Measurements from ENCODE around the gene SEMA3B.

DNA sequence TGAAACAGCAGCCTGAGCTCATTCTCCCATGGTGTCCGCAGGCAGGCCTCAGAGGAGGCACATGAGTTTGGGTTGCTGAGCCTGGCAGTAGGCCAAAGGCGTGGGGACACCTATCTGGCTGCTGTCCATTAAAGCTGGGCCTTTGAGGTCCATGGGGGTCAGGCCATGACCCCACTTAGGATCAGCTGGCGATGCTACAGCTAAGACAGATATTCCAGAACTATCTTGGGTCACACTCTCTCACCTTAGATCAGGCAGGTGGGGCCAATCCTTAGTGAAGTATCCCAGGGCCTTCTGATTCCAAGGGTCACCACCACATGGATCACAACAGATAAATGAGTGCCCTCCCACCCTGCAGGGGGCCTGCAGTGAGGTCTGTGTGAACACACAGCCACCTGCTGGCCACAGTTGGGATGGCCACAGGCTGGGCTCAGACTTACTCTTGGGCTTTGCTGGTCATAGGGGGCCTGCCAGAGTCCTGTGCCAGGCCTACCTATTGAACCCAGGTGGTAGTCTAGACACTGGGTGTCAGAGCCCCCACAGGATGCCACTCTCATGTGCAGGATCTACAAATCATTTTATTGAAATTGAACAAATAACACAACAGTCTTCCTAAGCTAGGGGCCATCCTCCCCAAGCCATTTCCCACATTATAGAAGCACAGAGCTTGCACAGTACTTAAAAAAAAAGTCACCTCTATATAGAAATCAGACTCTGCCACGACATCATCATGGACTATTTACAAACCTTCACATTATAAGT lies 55.6 kb downstream of the SEMA3B start:
- TF ChIP-seq POLR2A (IDR thresholded peaks at IDR 0.05; ENCODE audit: low read depth, low read length) (peak; percentile 57), JUN (IDR thresholded peaks at IDR 0.05; ENCODE audit: borderline replicate concordance, insufficient read depth, insufficient read length, low read depth) (no peak)
- TF ChIP-seq, protein P1, sequence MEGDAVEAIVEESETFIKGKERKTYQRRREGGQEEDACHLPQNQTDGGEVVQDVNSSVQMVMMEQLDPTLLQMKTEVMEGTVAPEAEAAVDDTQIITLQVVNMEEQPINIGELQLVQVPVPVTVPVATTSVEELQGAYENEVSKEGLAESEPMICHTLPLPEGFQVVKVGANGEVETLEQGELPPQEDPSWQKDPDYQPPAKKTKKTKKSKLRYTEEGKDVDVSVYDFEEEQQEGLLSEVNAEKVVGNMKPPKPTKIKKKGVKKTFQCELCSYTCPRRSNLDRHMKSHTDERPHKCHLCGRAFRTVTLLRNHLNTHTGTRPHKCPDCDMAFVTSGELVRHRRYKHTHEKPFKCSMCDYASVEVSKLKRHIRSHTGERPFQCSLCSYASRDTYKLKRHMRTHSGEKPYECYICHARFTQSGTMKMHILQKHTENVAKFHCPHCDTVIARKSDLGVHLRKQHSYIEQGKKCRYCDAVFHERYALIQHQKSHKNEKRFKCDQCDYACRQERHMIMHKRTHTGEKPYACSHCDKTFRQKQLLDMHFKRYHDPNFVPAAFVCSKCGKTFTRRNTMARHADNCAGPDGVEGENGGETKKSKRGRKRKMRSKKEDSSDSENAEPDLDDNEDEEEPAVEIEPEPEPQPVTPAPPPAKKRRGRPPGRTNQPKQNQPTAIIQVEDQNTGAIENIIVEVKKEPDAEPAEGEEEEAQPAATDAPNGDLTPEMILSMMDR (IDR thresholded peaks at IDR 0.05; ENCODE audit: extremely low read depth in 1 of 2, insufficient read depth in 1 of 2, low read depth in 1 of 2, low read length in 2 of 2) = peak; percentile 89 to 91
